Thyroid gland (tissue), 4 donors: Measurements from ENCODE around the gene ARHGEF26. TPM values are rescaled to one million over a fixed set of nuclear protein-coding genes. Genes with fewer than 3 reads are reported as not detected.

Experiments used
- DNase-seq, 2 donors: peaks; one replicate each; pipeline ENCODE4 v3.0.0-alpha.2; 2019
- H3K27ac ChIP-seq, 3 donors: fragments of 200-600 bp; sonication (generic); 1 replicate in 2 of 3; 2 replicates in 1 of 3; pipeline ENCODE4 v1.5.1; 2016 to 2019; ENCODE audit warnings: mild to moderate bottlenecking in 1 of 3, moderate library complexity in 1 of 3
- H3K27me3 ChIP-seq: fragments of 200-600 bp; sonication (generic); one replicate; pipeline ENCODE4 v1.5.1; 2019
- H3K36me3 ChIP-seq, 2 donors: fragments of 200-600 bp; sonication (generic); one replicate each; pipeline ENCODE4 v1.5.1; 2016 to 2019
- H3K4me1 ChIP-seq, 2 donors: fragments of 200-600 bp; sonication (generic); one replicate each; pipeline ENCODE4 v1.5.1; 2017 to 2019
- H3K4me3 ChIP-seq, 3 donors: fragments of 200-600 bp; sonication (generic); replicated peaks in 1 of 3; 1 replicate in 2 of 3; 2 replicates in 1 of 3; pipeline ENCODE4 v1.5.1; 2016; ENCODE audit warnings: mild to moderate bottlenecking in 1 of 3
- H3K9me3 ChIP-seq: fragments of 200-600 bp; sonication (generic); one replicate; pipeline ENCODE4 v1.5.1; 2017
- CTCF ChIP-seq, 6 experiments: fragments of 200-600 bp in 3 of 6; fragments of 450-650 bp in 3 of 6; sonication (generic) in 3 of 6; IDR thresholded peaks; one replicate each; pipeline ENCODE4 v1.5.1; 2016 to 2019; ENCODE audit warnings: antibody characterized with exemption in 6 of 6, mild to moderate bottlenecking in 2 of 6, inconsistent platforms in 1 of 6, moderate library complexity in 1 of 6
- POLR2A ChIP-seq, 2 donors: fragments of 450-650 bp; IDR thresholded peaks; one replicate each; pipeline ENCODE4 v1.6.1; 2017; ENCODE audit warnings: antibody characterized with exemption in 2 of 2, mild to moderate bottlenecking in 2 of 2, moderate library complexity in 1 of 2
- WGBS, 2 donors: methylation state at CpG; one replicate each; pipeline ENCODE4 v1.1.5; 2017; 5-methylcytosine and 5-hydroxymethylcytosine counted together
- intact Hi-C: fragments of 100-400 bp; cut with DNase I; formaldehyde crosslinking; loops from one replicate; pipeline ENCODE4 v1.15.1; 2023
- total RNA-seq, 4 donors: library from RNA; depleted of rRNA; stranded (reverse); fragments of >200 nt; gene quantifications; one replicate each; pipeline ENCODE4 v1.2.3, GENCODE V29; 2016

ARHGEF26 gene
- total RNA-seq, 4 donors from 2014 or later = 15.8 to 18.0 (median 16.9) TPM

GRCh38 chr3:154149286-154149685, 28.1 kb downstream of the ARHGEF26 start:
- intact Hi-C loops = no loop called here
- Histone ChIP-seq H3K36me3 (no peaks in the 10 kb centered on the region), H3K4me1 (no peaks in the 10 kb centered on the region), H3K27ac (no peak overlapping the region), H3K4me3 (no peak overlapping the region), H3K9me3 (no peaks in the 10 kb centered on the region), H3K27me3 (no peaks in the 10 kb centered on the region)
- DNase-seq = no peak
- WGBS, 2 donors = 91 to 92% methylated on average over 4 of the region's 4 CpGs
- TF ChIP-seq POLR2A (IDR thresholded peaks at IDR 0.05) (no peak), CTCF (IDR thresholded peaks at IDR 0.05) (no peak)

GRCh38 chr3:154151969-154152368, 30.8 kb downstream of the ARHGEF26 start:
- H3K27me3 ChIP-seq = no peaks in the 10 kb centered on the region
- intact Hi-C loops = no loop called here
- TF ChIP-seq CTCF (IDR thresholded peaks at IDR 0.05) (no peak), POLR2A (IDR thresholded peaks at IDR 0.05) (no peak)
- H3K36me3 ChIP-seq = no peaks in the 10 kb centered on the region
- H3K27ac ChIP-seq = no peak overlapping the region
- WGBS, 2 donors = 97 to 100% methylated on average over 1 of the region's 1 CpG
- H3K9me3 ChIP-seq = no peaks in the 10 kb centered on the region
- H3K4me1 ChIP-seq = no peaks in the 10 kb centered on the region
- DNase-seq = no peak
- H3K4me3 ChIP-seq = no peak overlapping the region

- Histone ChIP-seq H3K27ac (no peak overlapping the region), H3K9me3 (no peaks in the 10 kb centered on the region), H3K36me3 (no peaks in the 10 kb centered on the region), H3K27me3 (no peaks in the 10 kb centered on the region), H3K4me3 (no peak overlapping the region), H3K4me1 (no peaks in the 10 kb centered on the region)
- 91 to 95% methylated on average over 5 of the region's 5 CpGs for WGBS, 2 donors
- no peak for DNase-seq
- TF ChIP-seq CTCF (IDR thresholded peaks at IDR 0.05) = no peak
- no peak for TF ChIP-seq POLR2A (IDR thresholded peaks at IDR 0.05)
- intact Hi-C loops = no loop called here
Observed at GRCh38 chr3:154152741-154153140, 31.6 kb downstream of the ARHGEF26 start.

- intact Hi-C loops = no loop called here
- Histone ChIP-seq H3K36me3 (no peaks in the 10 kb centered on the region), H3K4me1 (no peaks in the 10 kb centered on the region), H3K27me3 (no peaks in the 10 kb centered on the region), H3K9me3 (no peaks in the 10 kb centered on the region), H3K27ac (no peak overlapping the region), H3K4me3 (no peak overlapping the region)
- TF ChIP-seq CTCF (IDR thresholded peaks at IDR 0.05) = no peak
- no peak for TF ChIP-seq POLR2A (IDR thresholded peaks at IDR 0.05)
- WGBS, 2 donors = 92 to 100% methylated on average over 1 of the region's 1 CpG
- DNase-seq = no peak
Observed at GRCh38 chr3:154156530-154156929, 35.3 kb downstream of the ARHGEF26 start.

GRCh38 chr3:154161806-154162205, 40.6 kb downstream of the ARHGEF26 start:
- Histone ChIP-seq H3K27ac (no peak overlapping the region), H3K4me3 (no peak overlapping the region), H3K36me3 (no peaks in the 10 kb centered on the region), H3K27me3 (no peaks in the 10 kb centered on the region), H3K9me3 (no peaks in the 10 kb centered on the region), H3K4me1 (no peaks in the 10 kb centered on the region)
- TF ChIP-seq POLR2A (IDR thresholded peaks at IDR 0.05) = no peak
- TF ChIP-seq CTCF (IDR thresholded peaks at IDR 0.05) = no peak
- intact Hi-C loops = no loop called here
- DNase-seq = peak in 1 of 2 donors; percentile 13
